ENCODE data around the gene HLA-DMB.

DNA sequence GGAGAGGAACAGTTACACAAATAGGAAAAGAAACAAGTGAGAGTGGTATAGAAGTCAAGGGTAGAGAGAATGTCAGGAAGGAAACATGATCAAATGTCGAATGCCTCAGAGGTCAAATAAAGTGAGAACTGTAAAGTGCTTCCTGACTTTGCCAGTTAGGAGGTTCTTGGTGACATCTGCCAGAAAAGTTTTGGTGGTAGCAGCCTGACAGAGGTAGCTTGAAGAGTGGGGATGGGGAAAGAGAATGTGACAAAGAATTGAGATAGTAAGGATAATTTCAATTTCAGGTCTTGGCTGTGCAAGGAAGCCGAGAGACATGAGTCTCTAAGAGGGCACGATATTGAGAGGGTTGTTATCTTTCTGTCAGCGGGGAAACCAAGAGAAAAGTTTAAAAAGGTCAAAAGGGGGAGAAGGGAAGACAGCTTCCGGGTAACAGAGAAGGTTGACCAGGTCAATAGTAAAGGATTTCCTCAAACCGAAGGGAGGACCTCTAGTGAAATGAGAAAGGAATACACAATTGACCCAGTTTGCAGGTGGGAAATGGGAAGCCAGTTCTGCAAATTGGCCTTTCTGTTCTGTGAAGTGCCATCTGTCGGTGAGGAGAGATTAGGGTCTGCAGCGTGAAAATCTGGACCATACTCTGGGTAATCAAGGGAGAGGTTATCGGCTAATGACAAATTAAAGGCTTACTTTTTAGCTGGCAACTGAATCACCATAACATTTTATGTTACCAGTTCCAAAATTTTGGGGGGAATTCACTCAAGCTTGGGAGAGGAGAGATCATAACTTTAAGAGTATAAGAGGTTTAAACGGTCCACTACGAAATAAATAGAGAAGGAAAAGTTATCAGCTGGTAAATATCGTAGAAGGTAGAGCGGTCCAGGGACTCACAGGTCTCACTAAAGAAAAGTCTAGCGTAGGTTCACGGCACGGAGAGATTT is 26.6 kb upstream of the HLA-DMB start:
- TF ChIP-seq GATA3 (IDR thresholded peaks at IDR 0.05; ENCODE audit: low read depth, low read length) = no peak
- no peak for TF ChIP-seq GATA2 (IDR thresholded peaks at IDR 0.05; ENCODE audit: low read depth, low read length)
